Right lobe of liver (tissue), 6 donors: Measurements from ENCODE around the gene PABPC1L2B. TPM values are rescaled to one million over a fixed set of nuclear protein-coding genes. Genes with fewer than 3 reads are reported as not detected.
A peak's percentile ranks its signal among the peaks of the same experiment; 100 is the strongest.
"Not testable (repeated sequence)": the region's sequence is repeated elsewhere in the genome, so short reads cannot be mapped to it uniquely, and the experiment has no call there.

Experiments
- ATAC-seq, 4 donors: fragments of 200-7000 bp; cut with Tn5 transposase; one replicate each; pipeline ENCODE4 v1.9.1; 2020; ENCODE audit warnings: mild to moderate bottlenecking in 4 of 4, moderate library complexity in 4 of 4
- DNase-seq, 3 donors: peaks; one replicate each; pipeline ENCODE4 v3.0.0-alpha.2; 2020
- H3K27ac ChIP-seq, 3 donors: fragments of 200-600 bp; one replicate each; pipeline ENCODE4 v1.8.0; 2022
- H3K27me3 ChIP-seq, 2 donors: fragments of 200-600 bp; one replicate each; pipeline ENCODE4 v1.8.0; 2022
- H3K36me3 ChIP-seq, 4 donors: fragments of 200-600 bp; sonication (generic) in 1 of 4; one replicate each; pipeline versions ENCODE4 v1.5.1 to v1.8.0; 2017 to 2022; ENCODE audit warnings: control low read depth in 1 of 4
- H3K4me1 ChIP-seq, 4 donors: fragments of 200-600 bp; sonication (generic) in 1 of 4; one replicate each; pipeline versions ENCODE4 v1.5.1 to v1.8.0; 2017 to 2022; ENCODE audit warnings: control low read depth in 1 of 4
- H3K4me3 ChIP-seq, 3 donors: fragments of 200-600 bp; one replicate each; pipeline ENCODE4 v1.8.0; 2022
- H3K9me3 ChIP-seq, 4 donors: fragments of 200-600 bp; sonication (generic) in 1 of 4; one replicate each; pipeline versions ENCODE4 v1.5.1 to v1.8.0; 2017 to 2022; ENCODE audit warnings: control low read depth in 1 of 4
- POLR2A ChIP-seq: fragments of 450-650 bp; IDR thresholded peaks from one replicate; pipeline ENCODE4 v1.6.1; 2017; ENCODE audit warnings: antibody characterized with exemption, mild to moderate bottlenecking
- WGBS: methylation state at CpG from one replicate; pipeline ENCODE4 v1.1.6; 2018; ENCODE audit warnings: low coverage, low lambda C conversion rate; ENCODE audit not compliant: insufficient coverage; ENCODE audit errors: missing lambda C conversion rate; 5-methylcytosine and 5-hydroxymethylcytosine counted together
- intact Hi-C, 2 donors: fragments of 100-400 bp; cut with DNase I; formaldehyde crosslinking; loops; one replicate each; pipeline versions ENCODE4 v1.11.2 to v1.14.1; 2022
- long read RNA-seq: library from polyadenylated mRNA; unstranded; transcript quantifications from one replicate; pipeline ENCODE4 v2.0.0, GENCODE V29; 2019
- total RNA-seq, 6 experiments: library from RNA; depleted of rRNA in 2 of 6; stranded (reverse); fragments of >200 nt in 2 of 6; fragmentation: NEBNext Ultra II Directional in 3 of 6; extraction: Animal tissue kit (Norgen Biotek cat#: 25700) in 3 of 6; gene quantifications; one replicate each; pipeline versions ENCODE4 v1.1.0 to v1.2.4, GENCODE V29; 2016 to 2023
- TF ChIP-seq, protein P1 (sequence below), 4 donors: fragments of 200-600 bp in 3 of 4; fragments of 450-650 bp in 1 of 4; IDR thresholded peaks; one replicate each; pipeline versions ENCODE4 v1.5.1 to v1.8.0; 2016 to 2022; ENCODE audit warnings: antibody characterized with exemption in 4 of 4, mild to moderate bottlenecking in 2 of 4
- donor health status: DM: no; HTN: yes; CAD: no.
- donor health status: DM: no; HTN: no; CAD: no.
- donor health status: DM: no; HTN: no; CAD: no.
- donor health status: DM: no; HTN: yes; CAD: no.
- donor health status: DM: no; HTN: yes; CAD: no.

PABPC1L2B gene
- total RNA-seq, result not detected
- long read RNA-seq, result 0 reads

DNA sequence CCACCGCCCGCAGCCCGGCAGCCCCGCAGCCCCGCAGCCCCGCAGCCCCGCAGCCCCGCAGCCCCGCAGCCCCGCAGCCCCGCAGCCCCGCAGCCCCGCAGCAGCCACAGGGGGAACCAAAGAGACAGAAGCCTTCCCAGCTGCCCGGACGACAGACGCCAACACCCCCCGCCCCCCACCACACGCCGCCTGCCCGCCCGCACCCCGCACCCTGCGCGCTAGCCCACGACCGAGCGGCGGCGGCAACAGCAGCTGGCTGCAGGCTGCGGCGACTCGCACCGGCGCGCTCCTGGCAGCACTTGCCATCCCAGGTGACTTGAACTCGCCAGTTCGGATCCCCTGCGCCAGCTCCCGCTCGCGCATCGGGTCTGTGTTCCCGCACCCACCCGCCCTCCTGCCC lies at the start of gene PABPC1L2B:
TSS of gene PABPC1L2B (plus strand) at position 207 of the 400 bp plus-strand sequence. CDS start 704 bp downstream, outside the sequence.
- intact Hi-C loops, result not testable (repeated sequence)
- WGBS, result no CpG with 5 or more reads among the region's 44 CpGs

DNA sequence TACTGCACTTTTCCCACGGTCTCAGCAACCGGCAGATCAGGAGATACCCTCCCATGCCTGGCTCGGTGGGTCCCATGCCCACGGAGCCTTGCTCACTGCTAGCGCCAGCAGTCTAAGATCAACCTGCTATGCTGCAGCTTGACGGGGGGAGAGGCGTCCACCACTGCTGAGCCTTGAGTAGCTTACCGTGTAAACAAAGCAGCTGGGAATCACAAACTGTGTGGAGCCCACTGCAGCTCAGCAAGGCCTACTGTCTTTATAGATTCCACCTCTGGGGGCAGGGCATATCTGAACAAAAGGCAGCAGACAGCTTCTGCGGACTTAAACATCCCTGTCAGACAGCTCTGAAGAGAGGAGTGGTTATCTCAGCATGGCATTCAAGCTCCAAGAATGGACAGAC lies 42.8 kb upstream of the PABPC1L2B start:
- H3K36me3 ChIP-seq, H3K4me3 ChIP-seq, intact Hi-C loops, H3K27ac ChIP-seq, ATAC-seq, H3K4me1 ChIP-seq, H3K27me3 ChIP-seq, DNase-seq, H3K9me3 ChIP-seq: not testable (repeated sequence)
- WGBS, result no CpG with 5 or more reads among the region's 9 CpGs

More for the DNA sequence above, at the start of gene PABPC1L2B:
- not testable (repeated sequence) for H3K27me3 ChIP-seq, H3K4me1 ChIP-seq, DNase-seq, H3K4me3 ChIP-seq, H3K36me3 ChIP-seq, H3K27ac ChIP-seq, H3K9me3 ChIP-seq, ATAC-seq

DNA sequence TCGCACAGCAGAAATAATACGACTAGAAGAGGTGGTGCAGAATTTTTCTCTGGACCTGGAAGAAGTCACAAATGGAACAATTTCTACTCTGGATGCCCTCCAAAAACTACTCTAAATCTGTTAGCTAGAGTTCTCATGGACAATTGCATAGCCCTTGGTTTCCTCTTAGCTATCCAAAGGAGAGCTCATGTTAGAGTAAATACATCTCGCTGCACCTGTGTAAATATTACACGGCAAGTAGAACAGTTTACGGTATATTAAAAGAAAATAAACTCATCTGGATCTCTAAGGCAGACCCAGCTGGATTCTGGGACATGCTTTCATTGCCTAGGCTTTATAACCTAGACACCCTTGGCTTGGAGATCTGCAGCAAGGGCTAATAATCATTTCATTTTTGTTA lies 30.9 kb upstream of the PABPC1L2B start:
- intact Hi-C loops, ATAC-seq, H3K27me3 ChIP-seq, H3K27ac ChIP-seq, H3K4me3 ChIP-seq, DNase-seq, H3K36me3 ChIP-seq, H3K9me3 ChIP-seq, H3K4me1 ChIP-seq: not testable (repeated sequence)
- no CpG with 5 or more reads among the region's 5 CpGs for WGBS

DNA sequence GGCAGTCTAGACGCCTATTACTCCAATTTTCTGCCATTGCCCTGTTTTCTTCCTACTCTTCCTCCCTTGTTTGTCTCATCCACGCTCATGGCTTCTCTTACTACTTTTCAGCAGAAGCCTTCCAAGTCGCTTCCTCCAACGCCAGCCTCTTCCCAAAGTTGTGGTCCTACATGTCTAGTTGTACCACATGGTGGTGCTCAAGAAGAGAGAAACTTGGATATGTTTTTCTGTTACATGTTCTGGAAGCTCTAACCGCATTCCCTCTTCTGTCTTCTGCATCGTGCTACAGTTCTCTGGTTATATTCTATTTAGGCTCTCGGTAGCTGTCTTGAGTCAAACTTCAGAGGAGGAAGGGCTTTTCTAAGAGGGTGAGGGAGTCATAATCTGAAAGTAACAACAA lies 27.9 kb upstream of the PABPC1L2B start:
- DNase-seq, H3K27ac ChIP-seq, H3K36me3 ChIP-seq, H3K4me3 ChIP-seq, H3K27me3 ChIP-seq, intact Hi-C loops, H3K9me3 ChIP-seq, H3K4me1 ChIP-seq: not testable (repeated sequence)
- peak in 3 of 4 donors; percentile 33 to 58 (median 45) for ATAC-seq
- no CpG with 5 or more reads among the region's 7 CpGs for WGBS

DNA sequence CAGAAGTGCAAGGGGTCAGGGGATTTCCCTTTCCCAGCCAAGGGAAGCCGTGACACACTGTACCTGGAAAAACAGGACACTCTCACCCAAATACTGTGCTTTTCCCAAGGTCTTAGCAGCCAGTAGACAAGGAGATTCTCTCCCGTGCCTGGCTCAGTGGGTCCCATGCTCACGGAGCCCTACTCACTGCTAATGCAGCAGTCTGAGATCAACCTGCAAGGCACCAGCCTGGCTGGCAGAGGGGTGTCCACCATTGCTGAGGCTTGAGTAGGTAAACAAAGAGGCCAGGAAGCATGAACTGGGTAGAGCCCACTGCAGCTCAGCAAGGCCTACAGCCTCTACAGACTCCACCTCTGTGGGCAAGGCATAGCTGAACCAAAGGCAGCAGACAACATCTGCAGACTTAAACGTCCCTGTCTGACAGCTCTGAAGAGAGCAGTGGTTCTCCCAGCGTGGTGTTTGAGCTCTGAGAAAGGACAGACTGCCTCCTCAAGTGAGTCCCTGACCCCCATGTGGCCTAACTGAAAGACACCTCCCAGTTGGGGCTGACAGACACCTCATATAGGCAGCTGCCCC lies 21.8 kb upstream of the PABPC1L2B start:
- ATAC-seq, H3K9me3 ChIP-seq, H3K4me3 ChIP-seq, H3K4me1 ChIP-seq, H3K36me3 ChIP-seq, H3K27ac ChIP-seq, H3K27me3 ChIP-seq, intact Hi-C loops: not testable (repeated sequence)
- DNase-seq, result peak in 1 of 3 donors; percentile 10
- WGBS, result 0% methylated on average over 2 of the region's 5 CpGs

DNA sequence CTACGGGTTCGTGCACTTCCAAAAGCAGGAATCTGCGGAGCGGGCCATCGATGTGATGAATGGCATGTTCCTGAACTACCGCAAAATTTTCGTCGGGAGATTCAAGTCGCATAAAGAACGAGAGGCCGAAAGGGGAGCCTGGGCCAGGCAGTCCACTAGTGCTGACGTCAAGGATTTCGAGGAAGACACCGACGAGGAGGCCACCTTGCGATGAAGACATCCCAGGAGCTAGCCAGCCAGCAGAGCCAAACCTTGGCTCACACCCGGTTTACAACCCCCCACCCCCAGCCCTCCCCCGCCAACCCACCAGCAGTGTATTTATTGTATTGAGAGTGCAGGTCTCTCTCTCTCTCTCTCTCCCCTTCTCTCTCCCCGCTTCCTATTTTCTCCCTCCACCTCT lies 1.3 kb downstream of the PABPC1L2B start:
- H3K9me3 ChIP-seq, H3K27me3 ChIP-seq, H3K4me1 ChIP-seq, DNase-seq, H3K36me3 ChIP-seq, H3K27ac ChIP-seq, ATAC-seq, H3K4me3 ChIP-seq, intact Hi-C loops: not testable (repeated sequence)
- no CpG with 5 or more reads among the region's 19 CpGs for WGBS

DNA sequence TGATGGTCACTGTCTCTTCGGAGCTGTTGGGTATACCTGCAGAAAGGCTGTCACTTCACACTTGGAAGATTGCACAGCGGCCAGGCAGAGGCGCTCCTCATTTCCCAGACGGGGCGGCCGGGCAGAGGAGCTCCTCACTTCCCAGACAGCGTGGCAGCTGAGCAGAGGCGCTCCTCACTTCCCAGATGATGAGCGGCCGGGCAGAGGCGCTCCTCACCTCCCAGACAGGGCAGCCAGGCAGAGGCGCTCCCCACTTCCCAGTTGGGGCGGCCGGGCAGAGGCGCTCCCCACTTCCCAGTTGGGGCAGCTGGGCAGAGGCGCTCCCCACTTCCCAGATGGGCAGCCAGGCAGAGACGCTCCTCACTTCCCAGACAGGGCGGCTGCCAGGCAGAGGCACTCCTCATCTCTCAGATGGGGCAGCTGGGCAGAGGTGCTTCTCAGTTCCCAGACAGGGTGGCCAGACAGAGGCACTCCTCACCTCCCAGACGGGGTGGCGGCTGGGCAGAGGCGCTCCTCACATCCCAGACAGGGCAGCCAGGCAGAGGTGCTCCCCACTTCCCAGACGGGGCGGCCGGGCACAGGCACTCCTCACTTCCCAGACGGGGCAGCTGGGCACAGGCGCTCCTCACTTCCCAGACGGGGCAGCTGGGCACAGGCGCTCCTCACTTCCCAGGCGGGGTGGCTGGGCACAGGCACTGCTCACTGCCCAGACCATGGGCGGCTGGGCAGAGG lies 18.8 kb downstream of the PABPC1L2B start:
- Histone ChIP-seq H3K27me3 (peaks cover 0 to 3% of the 10 kb centered on the region in 2 donors), H3K4me1 (no peaks in the 10 kb centered on the region), H3K4me3 (no peak overlapping the region), H3K27ac (no peak overlapping the region), H3K36me3 (no peaks in the 10 kb centered on the region), H3K9me3 (peaks cover 0 to 9% (median 2%) of the 10 kb centered on the region in 4 donors)
- DNase-seq, result no peak
- 73% methylated on average over 2 of the region's 30 CpGs for WGBS
- no peak for TF ChIP-seq POLR2A
- TF ChIP-seq, protein P1, sequence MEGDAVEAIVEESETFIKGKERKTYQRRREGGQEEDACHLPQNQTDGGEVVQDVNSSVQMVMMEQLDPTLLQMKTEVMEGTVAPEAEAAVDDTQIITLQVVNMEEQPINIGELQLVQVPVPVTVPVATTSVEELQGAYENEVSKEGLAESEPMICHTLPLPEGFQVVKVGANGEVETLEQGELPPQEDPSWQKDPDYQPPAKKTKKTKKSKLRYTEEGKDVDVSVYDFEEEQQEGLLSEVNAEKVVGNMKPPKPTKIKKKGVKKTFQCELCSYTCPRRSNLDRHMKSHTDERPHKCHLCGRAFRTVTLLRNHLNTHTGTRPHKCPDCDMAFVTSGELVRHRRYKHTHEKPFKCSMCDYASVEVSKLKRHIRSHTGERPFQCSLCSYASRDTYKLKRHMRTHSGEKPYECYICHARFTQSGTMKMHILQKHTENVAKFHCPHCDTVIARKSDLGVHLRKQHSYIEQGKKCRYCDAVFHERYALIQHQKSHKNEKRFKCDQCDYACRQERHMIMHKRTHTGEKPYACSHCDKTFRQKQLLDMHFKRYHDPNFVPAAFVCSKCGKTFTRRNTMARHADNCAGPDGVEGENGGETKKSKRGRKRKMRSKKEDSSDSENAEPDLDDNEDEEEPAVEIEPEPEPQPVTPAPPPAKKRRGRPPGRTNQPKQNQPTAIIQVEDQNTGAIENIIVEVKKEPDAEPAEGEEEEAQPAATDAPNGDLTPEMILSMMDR (IDR thresholded peaks at IDR 0.05), result no peak
- intact Hi-C loops, result no loop called here
- ATAC-seq, result no peak

DNA sequence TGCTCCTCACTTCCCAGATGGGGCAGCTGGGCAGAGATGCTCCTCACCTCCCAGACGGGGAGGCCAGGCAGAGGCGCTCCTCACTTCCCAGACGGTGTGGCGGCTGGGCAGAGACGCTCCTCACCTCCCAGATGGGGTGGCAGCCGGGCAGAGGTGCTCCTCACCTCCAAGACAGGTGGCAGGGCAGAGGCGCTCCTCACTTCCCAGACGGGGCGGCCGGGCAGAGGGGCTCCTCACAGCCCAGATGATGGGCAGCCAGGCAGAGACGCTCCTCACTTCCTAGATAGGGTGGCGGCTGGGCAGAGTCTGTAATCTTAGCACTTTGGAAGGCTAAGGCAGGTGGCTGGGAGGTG lies 19.3 kb downstream of the PABPC1L2B start:
- H3K36me3 ChIP-seq, H3K4me1 ChIP-seq, ATAC-seq, H3K4me3 ChIP-seq, H3K27ac ChIP-seq, DNase-seq, intact Hi-C loops, H3K9me3 ChIP-seq, H3K27me3 ChIP-seq: not testable (repeated sequence)
- no CpG with 5 or more reads among the region's 12 CpGs for WGBS
